Stimulated activated CD4-positive, alpha-beta T cell treated with anti-CD3 and anti-CD28 coated beads, Interleukin-1b, Interleukin-23, amount 100 ng/mL, for 4 hours (primary cell): ENCODE results near the gene ATAD1.
"Not testable (repeated sequence)": the region's sequence is repeated elsewhere in the genome, so short reads cannot be mapped to it uniquely, and the experiment has no call there.

Source experiments
- DNase-seq, 2 donors: peaks; one replicate each; pipeline ENCODE4 v3.0.0-alpha.2; 2020; ENCODE audit warnings: low read depth in 2 of 2

Gene ATAD1

GRCh38 chr10:87846711-87847110, 28.7 kb upstream of the ATAD1 start:
- not testable (repeated sequence) for DNase-seq

- DNase-seq = no peak
Observed at GRCh38 chr10:87846023-87846422, 28.0 kb upstream of the ATAD1 start.

GRCh38 chr10:87845624-87845998, 27.6 kb upstream of the ATAD1 start:
- DNase-seq = no peak

GRCh38 chr10:87844837-87845623, 27.0 kb upstream of the ATAD1 start:
- DNase-seq = no peak

- no peak for DNase-seq
Observed at GRCh38 chr10:87843714-87844113, 25.7 kb upstream of the ATAD1 start.

GRCh38 chr10:87842776-87843497, 24.9 kb upstream of the ATAD1 start:
- DNase-seq = no peak

- no peak for DNase-seq
Observed at GRCh38 chr10:87842220-87842641, 24.2 kb upstream of the ATAD1 start.

GRCh38 chr10:87841186-87841585, 23.2 kb upstream of the ATAD1 start:
- DNase-seq = no peak

- DNase-seq = no peak
Observed at GRCh38 chr10:87838650-87839049, 20.6 kb upstream of the ATAD1 start.

- no peak for DNase-seq
Observed at GRCh38 chr10:87837445-87837844, 19.4 kb upstream of the ATAD1 start.

GRCh38 chr10:87836098-87836497, 18.1 kb upstream of the ATAD1 start:
- no peak for DNase-seq

GRCh38 chr10:87829986-87830729, 12.1 kb upstream of the ATAD1 start:
- no peak for DNase-seq

- not testable (repeated sequence) for DNase-seq
Observed at GRCh38 chr10:87829051-87829450, 11.0 kb upstream of the ATAD1 start.

- no peak for DNase-seq
Observed at GRCh38 chr10:87827681-87828080, 9.7 kb upstream of the ATAD1 start.

- DNase-seq = no peak
Observed at GRCh38 chr10:87826653-87827052, 8.6 kb upstream of the ATAD1 start.

- no peak for DNase-seq
Observed at GRCh38 chr10:87819289-87819585, 1.2 kb upstream of the ATAD1 start.

- DNase-seq = peak; percentile 46 to 63
Observed at GRCh38 chr10:87818505-87819288, 671 bp upstream of the ATAD1 start.

- no peak for DNase-seq
Observed at GRCh38 chr10:87816898-87817608, 973 bp downstream of the ATAD1 start.

- no peak for DNase-seq
Observed at GRCh38 chr10:87816163-87816897, 1.7 kb downstream of the ATAD1 start.

GRCh38 chr10:87804939-87805569, 13.0 kb downstream of the ATAD1 start:
- DNase-seq = no peak
